Prostate gland (tissue), 2 donors: ENCODE data around the gene ELAC1. TPM values are rescaled to one million over a fixed set of nuclear protein-coding genes. Genes with fewer than 3 reads are reported as not detected.
A peak's percentile ranks its signal among the peaks of the same experiment; 100 is the strongest.

Experiments
- DNase-seq: peaks from one replicate; pipeline ENCODE4 v3.0.0-alpha.2; 2019; ENCODE audit warnings: low spot score
- H3K27ac ChIP-seq, 2 donors: fragments of 200-600 bp; sonication (generic); 2 replicates each; pipeline ENCODE4 v1.5.1; 2017 to 2019
- H3K27me3 ChIP-seq: fragments of 200-600 bp; sonication (generic); replicated peaks from 2 replicates; pipeline ENCODE4 v1.5.1; 2019; ENCODE audit not compliant: insufficient read depth
- H3K36me3 ChIP-seq, 2 donors: fragments of 200-600 bp; sonication (generic); 1 replicate in 1 of 2; 2 replicates in 1 of 2; pipeline versions ENCODE4 v1.5.1 to v1.8.1; 2017 to 2019
- H3K4me1 ChIP-seq: fragments of 200-600 bp; sonication (generic); replicated peaks from 2 replicates; pipeline ENCODE4 v1.5.1; 2019
- H3K4me3 ChIP-seq, 2 donors: fragments of 200-600 bp; sonication (generic); 2 replicates each; pipeline ENCODE4 v1.5.1; 2017 to 2019
- H3K9me3 ChIP-seq: fragments of 200-600 bp; sonication (generic); 2 replicates; pipeline ENCODE4 v1.5.1; 2017
- POLR2A ChIP-seq: fragments of 450-650 bp; IDR thresholded peaks from one replicate; pipeline ENCODE4 v1.6.1; 2016; ENCODE audit warnings: antibody characterized with exemption, mild to moderate bottlenecking
- POLR2AphosphoS5 ChIP-seq: sonication (generic); formaldehyde crosslinking; IDR thresholded peaks from one replicate; pipeline ENCODE4 v1.6.1; 2017; ENCODE audit warnings: antibody characterized with exemption
- WGBS: methylation state at CpG from one replicate; pipeline ENCODE4 v1.1.5; 2018; 5-methylcytosine and 5-hydroxymethylcytosine counted together
- intact Hi-C: fragments of 100-400 bp; cut with DNase I; formaldehyde crosslinking; loops from one replicate; pipeline ENCODE4 v1.14.2; 2022
- total RNA-seq, 2 donors: library from RNA; depleted of rRNA; stranded (reverse); fragments of >200 nt; gene quantifications; one replicate each; pipeline ENCODE4 v1.1.0, GENCODE V29; 2016
- TF ChIP-seq, protein P1 (sequence below), 4 experiments: fragments of 200-600 bp in 2 of 4; fragments of 450-650 bp in 2 of 4; sonication (generic) in 2 of 4; IDR thresholded peaks; 1 replicate in 3 of 4; 2 replicates in 1 of 4; pipeline ENCODE4 v1.5.1; 2016 to 2019; ENCODE audit warnings: antibody characterized with exemption in 4 of 4, mild to moderate bottlenecking in 2 of 4, moderate library complexity in 2 of 4

Gene ELAC1
- total RNA-seq, 2 donors from 2014 or later, result 7.1 to 16.0 TPM

DNA sequence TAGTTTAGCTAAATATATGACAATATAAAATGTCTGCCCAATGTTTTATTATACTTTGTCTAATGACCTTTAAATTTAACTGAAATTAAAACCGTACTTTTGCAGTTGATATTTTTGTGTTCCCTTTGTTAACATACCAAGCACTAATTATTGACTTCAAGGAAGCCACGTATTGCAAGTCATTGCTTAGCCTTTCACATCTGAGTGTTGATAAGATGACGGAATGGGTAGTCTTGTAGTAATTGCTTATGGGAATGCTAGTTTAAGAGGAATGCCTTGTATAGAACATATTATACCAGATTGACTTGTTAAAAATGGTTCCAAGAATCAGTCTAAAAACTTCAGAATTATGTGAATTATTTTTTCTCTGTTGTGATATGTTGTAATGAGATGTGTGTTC lies 14.0 kb upstream of the ELAC1 start:
- no peaks in the 10 kb centered on the region for H3K4me1 ChIP-seq
- H3K9me3 ChIP-seq, result no peaks in the 10 kb centered on the region
- WGBS, result 79% methylated on average over 3 of the region's 3 CpGs
- TF ChIP-seq POLR2AphosphoS5, result no peak
- TF ChIP-seq POLR2A, result no peak
- TF ChIP-seq, protein P1, sequence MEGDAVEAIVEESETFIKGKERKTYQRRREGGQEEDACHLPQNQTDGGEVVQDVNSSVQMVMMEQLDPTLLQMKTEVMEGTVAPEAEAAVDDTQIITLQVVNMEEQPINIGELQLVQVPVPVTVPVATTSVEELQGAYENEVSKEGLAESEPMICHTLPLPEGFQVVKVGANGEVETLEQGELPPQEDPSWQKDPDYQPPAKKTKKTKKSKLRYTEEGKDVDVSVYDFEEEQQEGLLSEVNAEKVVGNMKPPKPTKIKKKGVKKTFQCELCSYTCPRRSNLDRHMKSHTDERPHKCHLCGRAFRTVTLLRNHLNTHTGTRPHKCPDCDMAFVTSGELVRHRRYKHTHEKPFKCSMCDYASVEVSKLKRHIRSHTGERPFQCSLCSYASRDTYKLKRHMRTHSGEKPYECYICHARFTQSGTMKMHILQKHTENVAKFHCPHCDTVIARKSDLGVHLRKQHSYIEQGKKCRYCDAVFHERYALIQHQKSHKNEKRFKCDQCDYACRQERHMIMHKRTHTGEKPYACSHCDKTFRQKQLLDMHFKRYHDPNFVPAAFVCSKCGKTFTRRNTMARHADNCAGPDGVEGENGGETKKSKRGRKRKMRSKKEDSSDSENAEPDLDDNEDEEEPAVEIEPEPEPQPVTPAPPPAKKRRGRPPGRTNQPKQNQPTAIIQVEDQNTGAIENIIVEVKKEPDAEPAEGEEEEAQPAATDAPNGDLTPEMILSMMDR (IDR thresholded peaks at IDR 0.05), result no peak
- DNase-seq, result no peak
- no peaks in the 10 kb centered on the region for H3K27me3 ChIP-seq
- no peak overlapping the region for H3K27ac ChIP-seq
- H3K4me3 ChIP-seq, result no peak overlapping the region
- no peaks in the 10 kb centered on the region for H3K36me3 ChIP-seq
- intact Hi-C loops, result no loop called here

DNA sequence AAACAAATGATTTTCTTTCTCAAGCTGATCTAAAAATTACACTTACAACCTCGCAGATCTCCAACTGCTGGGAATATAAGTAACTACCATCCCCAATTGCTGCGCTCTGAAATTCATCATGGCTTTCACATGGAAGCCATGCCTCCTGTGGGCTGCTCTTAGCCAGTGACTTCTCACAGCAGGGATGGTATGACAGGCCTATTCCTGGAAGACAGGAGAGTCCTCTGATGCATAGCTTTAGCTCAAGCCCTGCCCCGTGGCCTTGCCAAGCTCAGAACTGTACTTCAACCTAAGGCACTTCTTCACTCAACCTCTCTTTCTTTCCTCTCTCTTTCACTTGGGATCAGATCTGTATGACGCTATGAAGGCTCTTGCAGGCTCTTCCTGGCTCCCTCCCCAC lies 12.6 kb upstream of the ELAC1 start:
- TF ChIP-seq, protein P1 (IDR thresholded peaks at IDR 0.05), result no peak
- TF ChIP-seq POLR2AphosphoS5 (no peak), POLR2A (no peak)
- Histone ChIP-seq H3K4me3 (no peak overlapping the region), H3K27ac (no peak overlapping the region), H3K4me1 (no peaks in the 10 kb centered on the region), H3K27me3 (no peaks in the 10 kb centered on the region), H3K36me3 (no peaks in the 10 kb centered on the region), H3K9me3 (no peaks in the 10 kb centered on the region)
- WGBS, result 86% methylated on average over 4 of the region's 4 CpGs
- DNase-seq, result no peak
- intact Hi-C loops, result no loop called here

DNA sequence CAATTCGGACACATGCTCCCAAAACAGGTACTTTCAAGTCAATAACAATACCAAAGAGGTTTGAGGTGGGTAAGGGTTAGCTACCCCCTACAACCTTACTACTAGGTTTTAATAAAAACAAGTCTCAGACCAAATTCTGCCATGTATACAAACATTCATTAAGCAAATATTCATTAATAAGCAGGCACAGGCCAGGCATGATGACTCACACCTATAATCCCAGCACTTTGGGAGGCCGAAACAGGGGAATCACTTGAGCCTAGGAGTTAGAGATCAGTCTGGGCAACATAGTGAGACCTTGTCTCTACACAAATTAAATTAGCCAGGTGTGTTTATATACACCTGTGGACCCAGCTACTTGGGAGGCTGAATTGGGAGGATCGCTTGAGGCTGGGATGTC lies 11.7 kb upstream of the ELAC1 start:
- Histone ChIP-seq H3K27me3 (no peaks in the 10 kb centered on the region), H3K27ac (no peak overlapping the region), H3K9me3 (no peaks in the 10 kb centered on the region), H3K36me3 (no peaks in the 10 kb centered on the region), H3K4me1 (no peaks in the 10 kb centered on the region), H3K4me3 (no peak overlapping the region)
- TF ChIP-seq POLR2AphosphoS5, result no peak
- TF ChIP-seq, protein P1 (IDR thresholded peaks at IDR 0.05), result no peak
- TF ChIP-seq POLR2A, result no peak
- no peak for DNase-seq
- WGBS, result 96% methylated on average over 3 of the region's 3 CpGs
- intact Hi-C loops, result no loop called here

DNA sequence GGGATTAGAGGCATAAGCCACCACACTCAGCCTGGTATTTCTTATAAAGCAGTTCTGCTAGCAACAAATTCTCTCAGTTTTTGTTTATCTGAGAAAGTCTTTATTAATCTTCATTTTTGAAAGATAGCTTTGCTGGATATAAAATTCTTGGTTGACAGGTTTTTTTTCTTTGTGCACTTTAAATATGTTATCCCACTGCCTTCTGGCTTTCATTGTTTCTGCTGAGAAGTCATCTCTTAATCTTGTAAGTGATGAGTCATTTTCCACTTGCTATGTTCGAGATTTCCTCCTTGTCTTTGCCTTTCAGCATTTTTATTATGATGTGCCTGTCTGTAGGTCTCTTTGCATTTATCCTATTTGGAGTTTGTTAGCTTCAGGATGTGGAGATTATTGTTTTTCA lies 5.9 kb upstream of the ELAC1 start:
- Histone ChIP-seq H3K9me3 (no peaks in the 10 kb centered on the region), H3K27ac (no peak overlapping the region), H3K27me3 (no peaks in the 10 kb centered on the region), H3K4me3 (no peak overlapping the region), H3K36me3 (no peaks in the 10 kb centered on the region), H3K4me1 (no peaks in the 10 kb centered on the region)
- no peak for DNase-seq
- intact Hi-C loops, result loop anchor here (10.0 kb wide), 1 partner anchor 137 kb away; the partner anchor contains the start of gene MRO
- 85% methylated on average over 1 of the region's 1 CpG for WGBS
- TF ChIP-seq POLR2A, result no peak
- TF ChIP-seq, protein P1 (IDR thresholded peaks at IDR 0.05), result no peak
- TF ChIP-seq POLR2AphosphoS5, result no peak

DNA sequence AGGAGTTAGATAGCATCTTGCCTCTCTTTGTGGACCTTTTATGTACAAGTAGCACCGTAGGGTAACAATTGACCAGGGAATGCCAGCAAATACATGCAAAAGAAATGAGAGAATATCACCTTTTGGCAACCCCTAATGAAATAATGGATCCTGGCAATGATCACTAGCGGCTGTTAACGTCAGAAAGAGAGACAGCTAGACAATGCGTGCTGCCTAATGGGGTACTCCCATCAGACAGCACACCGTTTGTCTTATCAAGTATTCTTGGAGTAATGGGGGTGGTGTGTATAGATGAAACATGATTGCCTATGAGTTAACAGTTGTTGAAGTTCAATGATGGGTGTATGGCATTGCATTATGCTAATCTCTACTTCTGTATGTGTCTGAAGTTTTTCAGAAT lies 1.6 kb downstream of the ELAC1 start:
- peak overlapping the region in 1 of 2 donors; percentile 98 for H3K27ac ChIP-seq
- WGBS, result 26% methylated on average over 5 of the region's 5 CpGs
- H3K27me3 ChIP-seq, result no peaks in the 10 kb centered on the region
- H3K36me3 ChIP-seq, result no peaks in the 10 kb centered on the region
- peaks cover 5% of the 10 kb centered on the region for H3K4me1 ChIP-seq
- intact Hi-C loops, result loop anchor here (2.0 to 10.0 kb wide), 3 partner anchors 61 to 145 kb away; partner anchors contain the start of genes ME2, MRO and SMAD4
- H3K9me3 ChIP-seq, result no peaks in the 10 kb centered on the region
- TF ChIP-seq POLR2A (no peak), POLR2AphosphoS5 (no peak)
- TF ChIP-seq, protein P1 (IDR thresholded peaks at IDR 0.05), result no peak
- no peak for DNase-seq
- H3K4me3 ChIP-seq, result no peak overlapping the region
